ENCODE results near the gene EVI2A. TPM values are rescaled to one million over a fixed set of nuclear protein-coding genes. Genes with fewer than 3 reads are reported as not detected.

Gene EVI2A
- total and polyA plus RNA-seq, 2 of the 13 experiments (the other 11 are each of a cell fraction or from before 2014, with no cell fraction given): not detected

- no peak for TF ChIP-seq PATZ1 (CRISPR knock-in tag; IDR thresholded peaks at IDR 0.05)
- no peak for TF ChIP-seq ZFP36L2 (CRISPR knock-in tag; IDR thresholded peaks at IDR 0.05)
- TF ChIP-seq ZNF746 (CRISPR knock-in tag; IDR thresholded peaks at IDR 0.05): no peak
- no peak for TF ChIP-seq HBP1 (CRISPR knock-in tag; IDR thresholded peaks at IDR 0.05; ENCODE audit: low read depth)
Observed at GRCh38 chr17:31321966-31322365, 544 bp upstream of the EVI2A start (continued).

GRCh38 chr17:31320791-31321190 is 631 bp downstream of the EVI2A start:
- Histone ChIP-seq H3K27me3 (ENCODE audit: control insufficient read depth in 1 of 2, insufficient read depth in 2 of 2, low read length in 2 of 2) (no peaks in the 10 kb centered on the region), H2AFZ (ENCODE audit: low read length) (no peak overlapping the region), H4K20me1 (ENCODE audit: insufficient read depth, low read length) (no peaks in the 10 kb centered on the region), H3K4me1 (ENCODE audit: insufficient read depth, low read length) (no peaks in the 10 kb centered on the region), H3K27ac (ENCODE audit: extremely low read length, insufficient read depth, low read length) (no peak overlapping the region), H3K9me3 (ENCODE audit: low read length) (no peaks in the 10 kb centered on the region), H3K4me2 (ENCODE audit: low read depth, low read length) (no peak overlapping the region), H3K36me3 (replicated peaks in 1 of 2; ENCODE audit: control insufficient read depth in 1 of 2, insufficient read depth in 2 of 2, low read length in 2 of 2) (peaks cover 0 to 2% of the 10 kb centered on the region in 2 experiments; a peak in 2 of 5 replicates), H3K79me2 (ENCODE audit: insufficient read depth, low read length) (no peaks in the 10 kb centered on the region), H3K4me3 (replicated peaks in 1 of 3; ENCODE audit: insufficient read depth in 1 of 3, low read depth in 2 of 3, low read length in 3 of 3) (no peak overlapping the region), H3K9ac (ENCODE audit: insufficient read depth, low read depth, low read length) (no peak overlapping the region)
- in situ Hi-C loops (cut with HindIII; ENCODE audit: extremely low pct_ligation_motif_present, low pct_unique_long_range_greater_than_20kb) (no loop called here), intact Hi-C loops (cut with micrococcal nuclease; ENCODE audit: unreplicated experiment) (no loop called here)
- WGBS (ENCODE audit: low lambda C conversion rate): 100% methylated on average over 1 of the region's 1 CpG
- no peak for ATAC-seq
- POLR2A ChIA-PET: no interaction called here
- FAIRE-seq: no peak
- CTCF ChIA-PET (ENCODE audit: low intra/inter-chr PET ratio, low total read pairs): no interaction called here
- no TSS peak for BruUV-seq (replicated peaks)
- no peak for TF ChIP-seq ZNF747 (CRISPR knock-in tag; IDR thresholded peaks at IDR 0.05; ENCODE audit: borderline replicate concordance)
- no peak for DNase-seq (ENCODE audit: low spot score)

Measured in HepG2 (cell line).